Ascending aorta (tissue), 2 donors: Measurements from ENCODE around the gene DTWD2. TPM values are rescaled to one million over a fixed set of nuclear protein-coding genes. Genes with fewer than 3 reads are reported as not detected.
"Not testable (repeated sequence)": the region's sequence is repeated elsewhere in the genome, so short reads cannot be mapped to it uniquely, and the experiment has no call there.

ENCODE experiments used
- DNase-seq, 2 donors: peaks; one replicate each; pipeline ENCODE4 v3.0.0-alpha.2; 2019; ENCODE audit warnings: low spot score in 2 of 2
- H3K27ac ChIP-seq, 2 donors: fragments of 200-600 bp; sonication (generic); one replicate each; pipeline ENCODE4 v1.5.1; 2016 to 2017; ENCODE audit warnings: mild to moderate bottlenecking in 1 of 2
- H3K27me3 ChIP-seq: fragments of 200-600 bp; sonication (generic); one replicate; pipeline ENCODE4 v1.5.1; 2017
- H3K36me3 ChIP-seq, 2 donors: fragments of 200-600 bp; sonication (generic); one replicate each; pipeline ENCODE4 v1.5.1; 2016
- H3K4me1 ChIP-seq, 2 donors: fragments of 200-600 bp; sonication (generic); one replicate each; pipeline ENCODE4 v1.5.1; 2016 to 2017; ENCODE audit warnings: mild to moderate bottlenecking in 1 of 2
- H3K4me3 ChIP-seq, 2 donors: fragments of 200-600 bp; sonication (generic); one replicate each; pipeline ENCODE4 v1.5.1; 2016 to 2017; ENCODE audit warnings: mild to moderate bottlenecking in 1 of 2
- H3K9me3 ChIP-seq, 2 donors: fragments of 200-600 bp; sonication (generic); one replicate each; pipeline ENCODE4 v1.5.1; 2016
- CTCF ChIP-seq, 3 experiments: fragments of 200-600 bp in 2 of 3; fragments of 450-650 bp in 1 of 3; sonication (generic) in 2 of 3; IDR thresholded peaks; one replicate each; pipeline ENCODE4 v1.5.1; 2016 to 2019; ENCODE audit warnings: antibody characterized with exemption in 3 of 3, mild to moderate bottlenecking in 1 of 3, moderate library complexity in 1 of 3
- intact Hi-C: fragments of 100-400 bp; cut with DNase I; formaldehyde crosslinking; loops from one replicate; pipeline ENCODE4 v1.15.1; 2023
- total RNA-seq: library from RNA; depleted of rRNA; stranded (reverse); fragments of >200 nt; gene quantifications from one replicate; pipeline ENCODE4 v1.1.0, GENCODE V29; 2016

The DTWD2 gene
- total RNA-seq, 1 donor from 2014 or later = 0.11 TPM

- no peaks in the 10 kb centered on the region for H3K27me3 ChIP-seq
- no peak overlapping the region for H3K27ac ChIP-seq
- H3K9me3 ChIP-seq = no peaks in the 10 kb centered on the region
- intact Hi-C loops = no loop called here
- H3K36me3 ChIP-seq = peaks cover 0 to 3% of the 10 kb centered on the region in 2 donors
- TF ChIP-seq CTCF (IDR thresholded peaks at IDR 0.05) = no peak
- no peak overlapping the region for H3K4me3 ChIP-seq
- DNase-seq = no peak
- no peaks in the 10 kb centered on the region for H3K4me1 ChIP-seq
Measured at GRCh38 chr5:118953652-118954005, 34.7 kb downstream of the DTWD2 start.

- no peak for DNase-seq
- H3K36me3 ChIP-seq = peaks cover 0 to 3% of the 10 kb centered on the region in 2 donors
- H3K4me3 ChIP-seq = no peak overlapping the region
- TF ChIP-seq CTCF (IDR thresholded peaks at IDR 0.05) = no peak
- H3K27me3 ChIP-seq = no peaks in the 10 kb centered on the region
- H3K9me3 ChIP-seq = no peaks in the 10 kb centered on the region
- intact Hi-C loops = no loop called here
- H3K4me1 ChIP-seq = no peaks in the 10 kb centered on the region
- no peak overlapping the region for H3K27ac ChIP-seq
Measured at GRCh38 chr5:118952992-118953651, 35.2 kb downstream of the DTWD2 start.

GRCh38 chr5:118952306-118952705, 36.0 kb downstream of the DTWD2 start:
- H3K4me3 ChIP-seq, H3K4me1 ChIP-seq, H3K9me3 ChIP-seq, intact Hi-C loops, H3K27me3 ChIP-seq, DNase-seq, H3K27ac ChIP-seq, H3K36me3 ChIP-seq: not testable (repeated sequence)

- H3K36me3 ChIP-seq, intact Hi-C loops, H3K27ac ChIP-seq, H3K27me3 ChIP-seq, H3K4me1 ChIP-seq, H3K4me3 ChIP-seq, DNase-seq, H3K9me3 ChIP-seq: not testable (repeated sequence)
Measured at GRCh38 chr5:118950354-118950753, 38.0 kb downstream of the DTWD2 start.

- H3K27me3 ChIP-seq = no peaks in the 10 kb centered on the region
- TF ChIP-seq CTCF (IDR thresholded peaks at IDR 0.05) = no peak
- DNase-seq = no peak
- no peak overlapping the region for H3K4me3 ChIP-seq
- intact Hi-C loops = no loop called here
- peaks cover 0 to 5% of the 10 kb centered on the region in 2 donors for H3K36me3 ChIP-seq
- H3K4me1 ChIP-seq = no peaks in the 10 kb centered on the region
- no peaks in the 10 kb centered on the region for H3K9me3 ChIP-seq
- no peak overlapping the region for H3K27ac ChIP-seq
Measured at GRCh38 chr5:118946138-118946800, 42.1 kb downstream of the DTWD2 start.

- DNase-seq = no peak
- H3K4me1 ChIP-seq = no peaks in the 10 kb centered on the region
- H3K9me3 ChIP-seq = peaks cover 0 to 2% of the 10 kb centered on the region in 2 donors
- no peaks in the 10 kb centered on the region for H3K27me3 ChIP-seq
- no peak overlapping the region for H3K4me3 ChIP-seq
- H3K36me3 ChIP-seq = peaks cover 0 to 5% of the 10 kb centered on the region in 2 donors
- intact Hi-C loops = no loop called here
- H3K27ac ChIP-seq = no peak overlapping the region
- no peak for TF ChIP-seq CTCF (IDR thresholded peaks at IDR 0.05)
Measured at GRCh38 chr5:118937393-118938061, 50.8 kb downstream of the DTWD2 start.
